Globus pallidus (tissue), 1 donor: Measurements from ENCODE around the gene LAMA1.

Source experiments
- DNase-seq: peaks from one replicate; pipeline ENCODE4 v3.0.0-alpha.2; 2015; ENCODE audit warnings: low spot score

Gene LAMA1

DNA sequence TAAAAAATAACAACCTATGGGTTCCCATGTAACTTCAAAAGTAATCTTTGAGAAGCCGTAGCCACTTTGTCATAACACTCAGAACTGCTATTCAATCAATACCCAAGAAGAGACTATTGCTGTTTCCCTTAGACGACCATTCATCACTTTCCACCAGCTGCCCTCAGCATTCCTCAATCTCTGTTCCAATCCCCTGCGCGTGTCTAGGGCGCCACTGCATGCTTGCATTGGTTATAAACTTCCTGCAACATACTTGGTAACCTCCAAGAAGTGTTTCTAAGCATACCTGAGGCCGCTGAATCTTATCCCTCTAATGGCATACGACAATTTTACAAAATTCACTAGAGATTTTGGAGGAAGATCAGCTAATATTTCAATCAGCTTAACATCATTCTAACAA is 134.2 kb downstream of the LAMA1 start:
- DNase-seq, result no peak

DNA sequence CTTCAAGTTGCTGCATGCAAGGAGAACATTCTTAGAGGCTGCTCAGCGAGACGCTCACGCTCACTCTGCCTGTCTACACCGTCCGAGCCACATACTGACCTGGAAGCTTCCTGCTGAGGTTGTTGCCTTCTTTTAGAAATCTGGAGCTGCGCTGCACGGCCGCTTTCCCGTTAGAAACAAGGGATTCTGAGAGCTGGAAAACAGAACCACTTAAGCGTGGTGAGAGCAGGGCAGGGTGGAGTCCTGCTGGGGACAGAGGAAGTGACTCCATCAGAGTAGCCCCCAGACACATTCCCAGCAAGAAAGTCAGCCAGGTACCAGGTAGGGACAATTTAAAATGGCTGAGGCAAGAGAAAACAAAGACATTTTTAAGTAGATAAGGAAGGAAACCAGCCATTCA is 135.2 kb downstream of the LAMA1 start:
- DNase-seq, result no peak

DNA sequence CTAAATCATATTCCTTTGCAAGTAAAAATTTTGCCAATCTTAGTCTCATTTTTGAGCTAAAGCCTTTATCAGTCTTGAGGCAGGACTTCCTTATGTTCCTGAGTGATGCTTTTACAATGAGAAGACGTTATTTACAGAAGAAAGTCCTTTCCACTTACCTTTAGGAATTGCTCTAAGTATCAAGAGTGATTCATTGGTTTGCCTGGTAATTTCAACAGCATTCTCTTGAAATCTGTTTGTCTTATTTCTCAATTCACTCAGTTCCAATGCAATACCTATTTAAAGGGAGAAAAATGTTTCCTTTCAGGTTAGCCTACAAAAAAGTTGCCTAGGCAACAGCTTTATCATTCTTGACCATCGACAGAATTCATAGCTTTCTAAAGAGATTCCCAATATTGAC is 137.2 kb downstream of the LAMA1 start:
- no peak for DNase-seq

DNA sequence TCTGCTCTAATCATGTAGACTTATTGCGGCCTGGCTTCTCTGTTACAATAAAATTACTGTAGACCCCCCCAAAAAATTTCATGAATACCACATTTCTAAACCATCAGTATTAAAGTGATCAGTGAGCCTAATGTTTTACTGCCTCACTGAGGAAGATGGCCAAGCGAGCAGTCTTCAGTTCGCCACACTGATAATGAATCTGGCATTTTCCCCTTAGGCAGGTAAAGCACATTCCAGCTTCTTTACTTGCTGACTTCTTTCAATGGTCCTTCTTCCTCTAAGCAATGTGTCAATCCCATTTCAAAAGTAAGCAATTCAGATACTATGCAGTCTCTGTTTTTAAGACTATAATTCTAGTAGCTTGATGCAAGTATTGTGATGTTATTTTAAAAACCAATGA is 137.6 kb downstream of the LAMA1 start:
- DNase-seq, result no peak

DNA sequence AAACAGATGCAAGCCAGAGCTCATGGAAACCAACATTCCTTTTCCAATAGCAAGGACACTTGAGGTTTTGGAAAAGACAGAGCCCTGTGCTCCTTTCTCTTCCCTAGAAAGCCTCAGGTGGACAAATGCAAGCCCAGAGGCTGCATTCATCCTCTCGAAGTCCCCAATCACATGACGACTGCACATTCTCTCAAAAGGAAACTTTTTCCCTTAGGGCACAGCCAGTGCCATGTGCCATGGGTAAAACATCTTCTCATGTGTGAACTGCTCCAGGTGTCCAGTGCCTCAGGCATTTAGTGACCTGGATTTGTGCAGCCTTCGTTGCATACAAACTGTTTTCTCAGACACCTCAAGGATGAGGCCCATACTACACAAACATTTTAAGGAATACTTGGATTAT is 140.7 kb downstream of the LAMA1 start:
- no peak for DNase-seq

DNA sequence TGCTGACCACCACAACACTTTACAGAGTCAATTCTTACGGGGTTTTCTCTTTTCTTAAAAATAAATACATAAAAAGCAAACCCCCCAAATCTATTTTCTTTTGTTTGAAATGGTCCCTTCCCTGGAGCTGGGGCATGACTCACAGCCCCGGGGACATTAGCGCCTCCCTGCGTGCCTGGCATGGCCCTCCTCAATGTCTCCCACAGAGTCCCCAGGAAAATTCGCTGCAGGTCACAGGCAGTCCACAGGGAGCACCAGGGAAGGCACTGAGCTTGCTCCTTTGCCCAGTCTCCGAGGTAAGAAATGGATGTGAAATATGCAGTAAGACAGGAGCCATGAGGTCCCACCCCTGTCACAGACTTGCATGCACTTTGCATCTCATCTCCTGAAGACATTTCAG is 142.5 kb downstream of the LAMA1 start:
- DNase-seq, result no peak

DNA sequence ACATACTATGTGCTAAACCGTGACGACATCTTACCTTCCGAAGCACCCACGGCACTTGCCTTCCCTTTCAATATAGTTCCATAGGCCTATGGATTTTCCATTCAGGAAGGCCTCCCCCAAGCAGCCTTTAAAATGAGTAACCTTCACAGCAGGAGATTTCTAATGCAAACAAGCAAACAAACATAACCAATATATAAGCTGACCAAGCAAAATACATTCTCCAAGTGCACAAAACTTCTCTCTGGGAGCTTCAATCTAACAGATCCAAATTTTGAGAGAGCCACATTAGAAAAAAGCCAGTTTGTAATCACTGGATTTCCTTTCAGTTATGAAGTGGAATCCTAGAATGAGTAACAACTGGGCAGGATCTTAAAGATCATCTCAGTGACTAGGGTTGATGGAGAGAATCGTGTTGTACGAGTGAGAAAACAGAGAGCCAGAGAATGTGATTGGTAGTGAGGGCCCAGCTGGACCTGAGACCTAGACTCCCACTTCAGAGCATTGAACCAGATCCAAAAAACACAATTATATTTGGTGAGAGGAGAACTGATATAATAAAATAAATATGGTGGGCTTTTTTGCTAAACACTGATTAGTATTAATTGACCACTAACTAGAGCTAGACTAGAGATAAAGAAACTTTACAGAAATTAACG is 145.6 kb downstream of the LAMA1 start:
- DNase-seq, result no peak

DNA sequence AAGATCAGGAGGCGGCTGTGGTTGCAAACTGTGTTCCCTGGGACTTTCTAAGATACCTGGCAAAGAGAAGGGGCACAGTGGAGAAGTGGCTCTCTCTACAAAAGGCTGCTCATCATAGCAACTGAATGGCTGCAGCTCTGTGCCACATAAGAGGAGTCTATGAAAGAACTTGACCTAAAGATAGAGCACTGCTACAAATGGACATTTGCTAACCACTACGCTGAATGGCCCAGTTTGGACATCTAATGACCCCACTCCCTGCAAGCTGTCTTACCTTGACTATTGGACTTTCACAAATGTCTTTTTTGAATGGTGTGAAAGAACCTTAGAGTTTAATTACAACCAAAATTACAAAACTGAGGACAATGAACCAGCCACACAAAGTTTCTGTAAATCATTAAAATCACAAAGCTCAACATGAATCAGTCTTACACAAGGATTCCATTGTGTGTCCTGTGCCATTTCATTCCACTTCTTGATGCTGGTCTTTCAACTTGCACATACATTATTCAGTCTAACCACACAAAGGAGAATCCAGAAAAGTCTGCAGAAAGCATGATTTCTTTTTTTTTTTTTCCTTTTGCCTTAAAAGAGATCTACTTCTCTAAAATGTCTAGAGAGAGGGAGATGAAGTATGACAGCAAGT is 154.0 kb downstream of the LAMA1 start:
- no peak for DNase-seq

DNA sequence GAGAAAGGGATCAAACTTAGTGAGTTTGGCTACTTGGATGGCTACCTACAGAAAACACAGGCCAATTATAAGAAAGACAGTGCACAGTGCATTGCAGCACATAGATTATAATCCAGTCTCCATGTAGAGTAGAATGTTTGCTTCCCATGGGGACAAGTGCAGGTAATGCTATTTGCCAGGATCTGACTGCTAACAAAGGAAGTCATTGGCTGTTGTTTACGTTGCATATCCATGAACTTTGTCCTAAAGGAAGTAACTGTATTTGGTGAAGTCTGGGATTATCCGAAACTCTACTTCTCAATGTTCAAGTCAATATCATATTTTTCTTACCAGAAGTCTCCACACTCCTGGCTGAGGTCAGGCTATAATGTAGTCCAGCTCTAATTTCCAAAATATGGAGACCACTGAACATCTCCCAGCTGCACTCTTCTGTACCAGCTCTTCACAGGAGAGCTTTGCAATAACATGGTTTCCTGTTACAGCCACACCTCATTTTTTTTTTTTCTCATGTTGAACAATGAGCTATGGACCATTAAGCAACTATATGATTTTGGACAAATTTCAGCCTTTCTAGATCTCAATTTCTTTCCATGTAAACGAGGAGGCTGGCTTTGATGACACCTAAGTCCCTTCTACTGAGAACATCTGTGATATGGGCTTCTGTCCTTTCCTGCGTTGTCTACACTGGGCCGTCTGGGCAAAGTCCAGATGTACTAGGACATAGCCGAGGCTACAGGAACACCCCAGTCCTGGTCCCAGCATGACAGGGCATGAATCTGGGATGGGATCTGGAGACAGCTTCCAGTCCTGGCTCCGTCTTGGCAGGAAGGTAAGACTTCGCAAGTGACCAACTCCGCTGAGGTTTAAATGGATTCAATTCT is 154.8 kb downstream of the LAMA1 start:
- no peak for DNase-seq

DNA sequence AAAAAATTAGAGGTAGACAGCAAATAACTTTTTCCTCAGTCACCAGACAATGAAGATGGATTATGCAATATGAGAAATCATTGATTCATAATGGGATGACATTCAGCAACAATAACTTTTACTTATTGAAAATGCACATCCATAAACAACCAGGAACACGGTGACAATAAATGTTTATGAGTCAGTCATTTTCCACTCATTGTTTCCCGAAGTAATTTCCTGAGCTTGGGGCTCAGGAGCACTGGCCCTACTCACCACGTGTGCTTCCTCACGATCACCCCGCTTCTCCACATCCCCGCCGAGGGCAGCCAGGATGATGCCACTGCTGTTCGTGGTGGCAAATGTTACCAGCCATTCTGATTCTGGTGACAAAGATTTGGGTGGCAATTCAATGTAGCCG is 156.3 kb downstream of the LAMA1 start:
- no peak for DNase-seq

DNA sequence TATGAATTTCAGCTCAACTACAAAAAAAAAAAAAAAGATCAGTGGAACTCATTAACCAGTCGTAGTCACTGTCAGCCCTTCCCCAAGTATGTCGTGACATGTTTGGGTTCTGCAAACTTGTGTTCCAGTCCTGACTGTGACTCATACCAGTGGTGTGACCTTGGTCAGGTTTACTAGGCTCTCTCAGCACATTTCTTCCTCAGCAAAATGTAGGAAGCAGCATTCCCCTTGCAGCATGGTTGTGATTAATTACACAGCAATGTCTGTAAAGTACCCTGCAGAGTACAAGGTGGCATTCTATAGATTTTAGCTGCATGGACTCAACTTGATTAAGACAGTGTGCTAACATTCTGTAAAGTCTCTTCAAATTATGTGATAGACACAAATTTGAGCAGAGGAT is 156.9 kb downstream of the LAMA1 start:
- no peak for DNase-seq

DNA sequence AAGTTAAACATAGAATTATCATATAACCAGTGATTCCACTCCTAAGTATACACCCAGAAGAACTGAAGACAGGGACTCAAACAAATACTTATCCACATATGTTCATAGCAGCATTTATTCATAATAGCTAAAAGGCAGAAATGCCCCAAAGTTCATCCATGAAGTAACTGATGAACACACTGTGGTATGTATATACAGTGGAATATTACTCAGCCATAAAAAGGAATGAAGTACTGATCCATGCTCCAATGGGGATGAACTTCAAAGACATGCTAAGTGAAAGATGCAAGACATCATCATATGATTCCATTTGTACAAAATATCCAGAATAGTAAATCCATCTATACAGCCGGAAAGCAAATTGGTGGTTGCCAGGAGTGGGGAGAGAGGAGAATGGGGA is 157.5 kb downstream of the LAMA1 start:
- DNase-seq, result no peak

DNA sequence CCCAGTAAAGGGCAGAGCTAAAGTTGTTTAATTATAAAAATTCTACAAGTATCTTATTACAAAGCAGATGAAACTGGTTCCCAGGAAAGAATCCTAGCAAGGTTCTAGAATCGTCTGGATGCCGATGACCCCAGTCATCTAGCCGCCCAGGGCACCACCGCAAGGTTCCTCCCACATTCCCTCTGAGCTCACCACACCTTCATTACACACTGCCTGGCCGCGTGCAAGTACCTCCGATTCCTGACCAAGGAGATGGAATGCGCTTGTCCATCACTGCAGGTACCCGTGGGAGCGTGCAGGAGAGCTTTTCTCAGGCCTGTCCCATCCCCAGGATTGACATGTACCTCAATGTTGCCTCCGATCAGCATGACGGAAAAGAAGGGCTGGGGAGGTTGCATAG is 158.5 kb downstream of the LAMA1 start:
- no peak for DNase-seq

DNA sequence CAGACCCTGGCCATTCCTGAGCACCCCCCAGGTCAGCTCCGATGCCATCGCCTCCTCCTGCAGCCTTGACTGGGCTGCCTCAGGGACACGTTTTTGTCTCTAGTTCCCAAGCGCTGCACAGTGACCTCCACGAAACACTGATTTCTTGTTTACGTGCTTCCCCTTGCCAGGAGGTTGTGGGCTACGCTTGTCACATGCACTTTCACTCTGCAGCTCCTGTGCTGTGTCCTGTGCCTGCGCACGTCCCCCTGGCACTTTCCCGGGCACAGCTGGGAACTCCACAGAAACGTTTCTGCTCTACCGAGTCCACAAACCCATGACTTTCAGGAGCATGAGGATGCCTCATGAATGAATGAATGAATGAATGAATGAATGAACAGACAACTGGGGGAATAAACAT is 160.6 kb downstream of the LAMA1 start:
- no peak for DNase-seq

DNA sequence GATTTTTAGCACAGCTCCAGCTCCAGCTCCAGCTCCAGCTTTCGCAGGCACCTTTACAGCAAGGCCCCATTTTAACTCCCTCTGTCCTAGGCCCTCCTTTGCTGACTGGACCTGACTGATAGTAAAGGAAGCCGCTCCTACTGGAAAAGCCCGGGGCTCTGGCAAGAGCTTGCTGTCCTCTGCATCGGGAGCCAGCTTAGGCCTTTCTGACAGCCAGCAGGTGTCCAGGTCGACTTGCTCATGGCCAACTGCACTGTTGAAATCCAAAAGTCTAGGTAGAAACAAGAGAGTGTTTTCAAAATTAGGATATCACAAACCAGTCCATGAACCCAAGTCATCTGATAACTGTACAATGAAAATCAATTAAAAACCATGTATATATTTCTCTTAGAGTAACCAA is 161.1 kb downstream of the LAMA1 start:
- DNase-seq, result no peak

DNA sequence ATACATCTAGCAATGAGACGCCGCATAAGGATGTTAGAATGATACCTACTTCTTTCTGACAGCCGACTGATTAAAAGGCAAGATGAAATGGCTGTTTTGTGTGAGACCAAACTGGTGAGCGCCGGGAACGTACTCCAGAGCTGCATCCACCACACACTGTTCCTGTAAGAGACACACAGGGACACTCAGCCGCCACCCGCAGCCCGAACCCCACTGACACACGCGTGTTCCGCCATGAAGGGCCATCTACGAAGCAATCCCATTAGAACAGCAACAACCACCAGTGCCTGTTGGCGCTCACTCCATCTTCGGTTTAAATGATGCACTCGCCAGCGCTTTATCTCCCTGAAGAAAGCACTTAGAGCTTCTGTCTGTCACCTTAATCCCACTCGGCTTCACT is 162.3 kb downstream of the LAMA1 start:
- no peak for DNase-seq

DNA sequence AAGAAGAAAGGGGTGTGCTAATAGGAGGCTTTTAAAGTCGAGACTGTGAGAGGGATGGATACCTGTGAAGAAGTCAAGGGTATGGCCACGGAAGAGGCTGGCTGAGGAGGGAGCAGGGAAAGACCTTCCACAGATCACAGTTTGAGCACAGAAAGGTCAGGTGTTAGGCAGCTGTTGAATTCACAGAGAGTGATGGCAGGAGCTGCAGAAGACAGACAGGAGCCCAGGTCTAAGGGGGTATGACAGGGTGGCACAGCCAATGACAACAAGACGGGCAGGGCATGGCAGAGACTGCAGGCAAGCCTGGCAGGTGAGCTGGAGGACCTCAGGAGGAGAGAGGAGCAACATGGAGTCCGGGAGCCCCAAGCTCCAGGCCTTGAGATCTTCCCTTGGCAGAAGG is 163.1 kb downstream of the LAMA1 start:
- no peak for DNase-seq

DNA sequence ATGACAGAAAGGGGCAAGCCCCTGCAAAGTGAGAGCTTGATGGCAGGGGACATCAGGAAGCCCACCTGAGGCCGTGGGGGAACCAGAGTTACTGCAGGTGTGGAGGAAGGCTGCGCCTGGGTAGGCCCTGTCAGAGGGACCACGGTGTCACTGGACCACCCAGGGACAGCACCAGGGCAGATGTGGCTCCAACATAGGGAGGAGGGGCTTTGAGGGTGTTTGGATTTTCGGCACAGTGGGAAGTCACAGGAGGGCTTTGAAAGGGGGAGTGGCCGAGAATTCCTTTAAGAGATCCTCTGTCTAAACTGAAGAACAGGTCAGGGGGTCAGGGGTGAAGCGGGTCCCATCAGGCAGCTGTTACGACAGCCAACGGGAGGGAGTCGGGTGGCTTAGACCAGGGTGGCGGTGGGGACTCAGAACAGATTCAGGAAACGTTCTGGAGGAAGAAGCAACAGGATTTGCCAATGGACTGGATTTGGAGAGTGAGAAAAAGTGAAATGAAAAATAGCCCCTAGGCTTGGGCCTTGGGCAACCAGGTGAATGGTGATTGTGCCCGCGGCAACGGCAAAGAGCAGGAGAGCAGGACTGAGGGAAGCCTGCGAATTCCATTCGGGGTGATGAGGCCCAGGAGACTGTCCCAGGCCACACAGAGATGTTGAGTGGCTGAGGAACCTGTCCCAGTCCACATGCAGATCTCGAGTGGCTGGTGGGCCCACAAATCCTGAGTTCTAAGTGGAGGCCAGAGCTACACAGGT is 166.1 kb downstream of the LAMA1 start:
- no peak for DNase-seq

DNA sequence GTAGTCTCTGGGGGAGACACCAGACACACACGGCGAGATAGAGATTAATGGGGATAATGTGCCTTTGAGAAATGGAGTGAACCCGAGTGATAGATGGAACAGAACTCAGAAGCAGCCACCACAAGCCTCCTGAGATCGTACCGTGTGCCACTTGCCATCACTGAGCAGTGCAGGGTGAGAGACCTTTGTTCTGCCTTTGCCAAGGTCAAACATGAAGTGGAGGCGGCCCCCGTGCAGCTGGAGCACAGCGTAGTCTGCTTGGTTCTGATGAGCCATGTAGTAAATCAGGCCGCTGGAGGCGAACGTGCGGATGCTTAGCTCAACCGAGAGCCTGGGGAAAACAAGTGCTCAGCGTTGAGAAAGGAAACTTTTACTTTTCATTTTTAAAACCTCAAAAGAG is 167.0 kb downstream of the LAMA1 start:
- no peak for DNase-seq

DNA sequence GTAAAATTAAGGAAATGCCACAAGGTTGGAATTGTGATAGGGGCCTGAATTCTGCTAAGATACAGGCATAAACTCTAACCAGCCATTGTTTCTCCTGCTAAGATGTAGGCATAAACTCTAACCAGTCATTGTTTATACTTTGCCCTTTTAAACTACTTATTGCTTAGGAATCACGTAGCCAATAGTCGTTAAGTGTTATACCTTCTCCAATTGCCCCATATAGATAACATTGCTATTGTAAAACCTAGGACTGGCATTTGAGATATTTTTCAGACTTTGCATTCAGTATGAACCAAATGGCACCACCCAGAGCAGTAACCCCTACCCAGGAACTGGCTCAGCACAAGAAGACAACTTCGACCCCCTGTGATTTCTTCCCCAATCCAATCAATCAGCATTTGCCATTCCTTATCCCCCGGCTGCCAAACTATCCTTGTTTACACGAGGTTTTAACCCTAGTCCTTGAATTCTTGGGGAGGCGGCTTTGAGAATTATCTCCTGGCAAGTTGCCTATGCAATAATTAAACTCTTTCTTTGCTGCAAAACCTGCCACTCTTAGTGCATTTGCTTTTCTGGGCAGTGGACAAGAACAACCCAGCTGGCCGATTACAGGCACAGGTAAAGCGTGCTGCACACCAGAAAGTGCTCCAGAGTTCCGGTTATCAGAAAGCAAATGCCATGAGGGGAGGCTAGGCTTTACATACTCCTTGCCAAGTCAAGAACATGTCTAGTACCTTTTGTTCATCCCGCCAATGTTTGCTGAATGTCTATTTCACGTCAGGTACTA is 167.6 kb downstream of the LAMA1 start:
- no peak for DNase-seq

DNA sequence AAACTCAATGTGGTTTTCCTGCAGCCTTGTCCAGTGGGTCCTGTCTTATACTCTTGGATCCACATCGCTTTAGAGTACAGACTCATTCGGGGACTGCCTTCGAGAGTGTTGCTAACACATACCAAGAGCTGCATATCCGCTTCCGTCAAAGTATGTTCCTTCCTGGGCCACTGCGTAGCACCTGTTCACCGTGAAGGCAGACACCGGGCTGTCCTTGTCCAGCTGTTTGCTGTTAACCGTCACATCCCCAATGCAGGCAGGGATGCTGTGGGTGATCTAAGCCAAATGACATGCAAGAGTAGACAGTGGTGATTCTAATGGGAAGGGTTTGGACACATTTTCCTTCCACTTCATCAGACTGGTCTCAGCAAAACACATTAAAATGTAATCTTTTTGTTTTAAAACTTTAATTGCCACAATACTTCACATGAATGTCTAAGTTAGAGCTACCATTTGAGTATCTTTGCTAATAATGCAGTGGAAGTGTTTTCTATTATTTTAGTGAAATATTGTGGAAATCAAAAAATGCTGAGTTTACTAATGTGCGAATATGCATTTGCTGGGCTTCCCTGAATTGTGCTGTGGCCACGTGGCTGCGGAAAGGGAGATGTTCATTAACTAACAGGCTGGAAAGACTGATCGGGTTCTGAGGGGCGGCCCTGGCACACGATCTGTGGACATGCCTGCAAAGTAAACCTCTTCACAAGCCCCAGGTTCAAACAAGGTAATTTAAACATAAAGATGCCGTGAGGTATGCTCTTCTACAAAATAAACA is 169.1 kb downstream of the LAMA1 start:
- DNase-seq, result no peak
